Measurements from ENCODE around the gene ST7. TPM values are rescaled to one million over a fixed set of nuclear protein-coding genes. Genes with fewer than 3 reads are reported as not detected.

ST7 gene
- total and polyA plus RNA-seq, 2 experiments from 2014 or later, result 31.2 to 38.5 TPM

DNA sequence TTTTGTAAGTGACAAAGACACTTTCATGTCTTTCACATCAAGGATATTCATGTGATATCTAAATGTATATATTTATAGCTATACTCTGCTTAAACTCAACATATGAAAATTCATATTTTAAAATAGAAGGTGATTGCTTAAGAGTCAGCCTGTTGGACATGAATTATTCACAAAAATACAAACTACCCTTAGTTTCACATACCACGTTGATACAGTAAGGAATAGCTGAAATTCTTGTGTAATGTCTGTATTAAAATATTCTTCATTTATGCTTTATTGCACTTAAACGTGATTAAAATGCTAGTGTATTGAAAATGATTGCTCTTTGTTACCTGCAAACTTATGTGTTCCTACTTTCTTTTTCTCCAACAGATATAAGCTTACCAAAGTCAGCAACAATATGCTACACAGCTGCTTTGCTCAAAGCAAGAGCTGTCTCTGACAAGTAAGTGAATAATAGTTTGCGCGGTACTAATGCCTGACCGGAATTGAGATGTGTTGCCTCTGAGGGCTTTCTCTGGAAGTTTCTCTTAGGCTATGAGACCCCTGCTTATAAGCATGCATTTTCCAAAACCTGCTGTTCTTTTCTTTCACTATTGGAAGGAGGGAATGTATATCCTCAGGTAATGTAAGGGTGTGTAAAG is 235.8 kb downstream of the ST7 start:
- no peaks in the 10 kb centered on the region for H3K4me1 ChIP-seq (ENCODE audit: insufficient read depth)
- H2AFZ ChIP-seq, result no peak overlapping the region
- no peaks in the 10 kb centered on the region for H4K20me1 ChIP-seq (ENCODE audit: insufficient read depth, poor library complexity, severe bottlenecking)
- no peaks in the 10 kb centered on the region for H3K27me3 ChIP-seq
- H3K4me3 ChIP-seq, result no peak overlapping the region
- H3K9me3 ChIP-seq (ENCODE audit: low read depth), result no peaks in the 10 kb centered on the region
- H3K27ac ChIP-seq, result no peak overlapping the region
- WGBS (ENCODE audit: low lambda C conversion rate, missing lambda C conversion rate), result 90% methylated on average over 5 of the region's 5 CpGs
- H3K9me2 ChIP-seq (replicated peaks; ENCODE audit: insufficient read depth), result no peaks in the 10 kb centered on the region
- H3K36me3 ChIP-seq (replicated peaks; ENCODE audit: insufficient read depth, low read depth), result no peaks in the 10 kb centered on the region
- no peak for DNase-seq (ENCODE audit: low spot score)
- no peaks in the 10 kb centered on the region for H3K79me2 ChIP-seq
- TF ChIP-seq EZH2 (IDR thresholded peaks at IDR 0.05; ENCODE audit: borderline replicate concordance), result no peak
- TF ChIP-seq EZH2phosphoT487 (IDR thresholded peaks at IDR 0.05; ENCODE audit: low read depth, severe bottlenecking, unreplicated experiment), result no peak
- TF ChIP-seq, protein P1, sequence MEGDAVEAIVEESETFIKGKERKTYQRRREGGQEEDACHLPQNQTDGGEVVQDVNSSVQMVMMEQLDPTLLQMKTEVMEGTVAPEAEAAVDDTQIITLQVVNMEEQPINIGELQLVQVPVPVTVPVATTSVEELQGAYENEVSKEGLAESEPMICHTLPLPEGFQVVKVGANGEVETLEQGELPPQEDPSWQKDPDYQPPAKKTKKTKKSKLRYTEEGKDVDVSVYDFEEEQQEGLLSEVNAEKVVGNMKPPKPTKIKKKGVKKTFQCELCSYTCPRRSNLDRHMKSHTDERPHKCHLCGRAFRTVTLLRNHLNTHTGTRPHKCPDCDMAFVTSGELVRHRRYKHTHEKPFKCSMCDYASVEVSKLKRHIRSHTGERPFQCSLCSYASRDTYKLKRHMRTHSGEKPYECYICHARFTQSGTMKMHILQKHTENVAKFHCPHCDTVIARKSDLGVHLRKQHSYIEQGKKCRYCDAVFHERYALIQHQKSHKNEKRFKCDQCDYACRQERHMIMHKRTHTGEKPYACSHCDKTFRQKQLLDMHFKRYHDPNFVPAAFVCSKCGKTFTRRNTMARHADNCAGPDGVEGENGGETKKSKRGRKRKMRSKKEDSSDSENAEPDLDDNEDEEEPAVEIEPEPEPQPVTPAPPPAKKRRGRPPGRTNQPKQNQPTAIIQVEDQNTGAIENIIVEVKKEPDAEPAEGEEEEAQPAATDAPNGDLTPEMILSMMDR (IDR thresholded peaks at IDR 0.05; ENCODE audit: poor library complexity), result no peak
- H3K4me2 ChIP-seq, result no peak overlapping the region

DNA sequence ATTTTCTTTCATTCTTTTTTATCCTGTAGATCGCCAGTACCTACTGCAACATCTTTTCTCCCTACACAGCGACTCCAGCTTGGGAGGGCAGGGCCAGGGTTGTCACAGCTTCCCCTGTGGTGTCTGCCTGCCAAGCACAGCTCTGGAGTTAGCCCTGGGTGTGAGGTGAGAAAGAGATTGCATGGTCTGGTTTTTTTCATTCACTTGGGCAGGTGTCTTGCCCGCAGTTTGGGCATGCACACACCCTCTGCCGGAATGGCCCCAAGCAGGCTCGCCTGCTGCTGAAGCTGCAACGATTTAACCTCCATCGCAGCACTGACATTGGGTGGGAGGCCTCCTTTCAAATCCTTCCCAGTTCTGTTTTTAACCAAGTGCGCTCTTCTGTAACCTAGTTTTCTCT is 236.8 kb downstream of the ST7 start:
- Histone ChIP-seq H3K79me2 (no peaks in the 10 kb centered on the region), H3K4me1 (ENCODE audit: insufficient read depth) (no peaks in the 10 kb centered on the region), H3K27me3 (no peaks in the 10 kb centered on the region), H4K20me1 (ENCODE audit: insufficient read depth, poor library complexity, severe bottlenecking) (no peaks in the 10 kb centered on the region), H3K9me3 (ENCODE audit: low read depth) (no peaks in the 10 kb centered on the region), H3K4me2 (no peak overlapping the region), H3K36me3 (replicated peaks; ENCODE audit: insufficient read depth, low read depth) (no peaks in the 10 kb centered on the region), H3K4me3 (no peak overlapping the region), H2AFZ (no peak overlapping the region), H3K27ac (no peak overlapping the region), H3K9me2 (replicated peaks; ENCODE audit: insufficient read depth) (no peaks in the 10 kb centered on the region)
- 92% methylated on average over 8 of the region's 8 CpGs for WGBS (ENCODE audit: low lambda C conversion rate, missing lambda C conversion rate)
- DNase-seq (ENCODE audit: low spot score), result no peak
- no peak for TF ChIP-seq EZH2phosphoT487 (IDR thresholded peaks at IDR 0.05; ENCODE audit: low read depth, severe bottlenecking, unreplicated experiment)
- TF ChIP-seq, protein P1 (IDR thresholded peaks at IDR 0.05; ENCODE audit: poor library complexity), result no peak
- TF ChIP-seq EZH2 (IDR thresholded peaks at IDR 0.05; ENCODE audit: borderline replicate concordance), result no peak

GRCh38 chr7:117190746-117191435 is 237.6 kb downstream of the ST7 start:
- H3K4me1 ChIP-seq (ENCODE audit: insufficient read depth), result no peaks in the 10 kb centered on the region
- 94% methylated on average over 9 of the region's 9 CpGs for WGBS (ENCODE audit: low lambda C conversion rate, missing lambda C conversion rate)
- H3K27me3 ChIP-seq, result no peaks in the 10 kb centered on the region
- H4K20me1 ChIP-seq (ENCODE audit: insufficient read depth, poor library complexity, severe bottlenecking), result no peaks in the 10 kb centered on the region
- no peaks in the 10 kb centered on the region for H3K9me3 ChIP-seq (ENCODE audit: low read depth)
- DNase-seq (ENCODE audit: low spot score), result no peak
- no peaks in the 10 kb centered on the region for H3K9me2 ChIP-seq (replicated peaks; ENCODE audit: insufficient read depth)
- H3K4me3 ChIP-seq, result no peak overlapping the region
- no peak overlapping the region for H3K27ac ChIP-seq
- no peaks in the 10 kb centered on the region for H3K36me3 ChIP-seq (replicated peaks; ENCODE audit: insufficient read depth, low read depth)
- H3K4me2 ChIP-seq, result no peak overlapping the region
- no peak overlapping the region for H2AFZ ChIP-seq
- TF ChIP-seq, protein P1 (IDR thresholded peaks at IDR 0.05; ENCODE audit: poor library complexity), result no peak
- TF ChIP-seq EZH2phosphoT487 (IDR thresholded peaks at IDR 0.05; ENCODE audit: low read depth, severe bottlenecking, unreplicated experiment) (no peak), EZH2 (IDR thresholded peaks at IDR 0.05; ENCODE audit: borderline replicate concordance) (no peak)
- no peaks in the 10 kb centered on the region for H3K79me2 ChIP-seq

Measured in hepatocyte (in vitro differentiated cells).